OCI-M1 (cell line): ENCODE results near the gene TICRR.
"Not testable (repeated sequence)": the region's sequence is repeated elsewhere in the genome, so short reads cannot be mapped to it uniquely, and the experiment has no call there.

ENCODE experiments used
- DNase-seq: peaks from one replicate; lab custom pipeline; 2025; lab: John Stamatoyannopoulos, UW

The TICRR gene

GRCh38 chr15:89566181-89566580, 9.1 kb upstream of the TICRR start:
- DNase-seq = no peak

- DNase-seq = no peak
Measured at GRCh38 chr15:89566621-89567294, 8.5 kb upstream of the TICRR start.

- DNase-seq = no peak
Measured at GRCh38 chr15:89569090-89569745, 6.1 kb upstream of the TICRR start.

GRCh38 chr15:89575656-89576416, 567 bp downstream of the TICRR start:
- peak; percentile 50 for DNase-seq

- DNase-seq = peak; percentile 30
Measured at GRCh38 chr15:89576417-89576773, 1.1 kb downstream of the TICRR start.

GRCh38 chr15:89577776-89578115, 2.5 kb downstream of the TICRR start:
- DNase-seq = no peak

- DNase-seq = no peak
Measured at GRCh38 chr15:89578146-89578545, 2.9 kb downstream of the TICRR start.

- not testable (repeated sequence) for DNase-seq
Measured at GRCh38 chr15:89580747-89581146, 5.5 kb downstream of the TICRR start.

- no peak for DNase-seq
Measured at GRCh38 chr15:89586651-89587050, 11.4 kb downstream of the TICRR start.

GRCh38 chr15:89587955-89588354, 12.7 kb downstream of the TICRR start:
- DNase-seq = no peak

- DNase-seq = no peak
Measured at GRCh38 chr15:89591834-89592233, 16.6 kb downstream of the TICRR start.

GRCh38 chr15:89593018-89593417, 17.7 kb downstream of the TICRR start:
- no peak for DNase-seq

- DNase-seq = no peak
Measured at GRCh38 chr15:89599021-89599420, 23.8 kb downstream of the TICRR start.

GRCh38 chr15:89611317-89611716, 36.0 kb downstream of the TICRR start:
- DNase-seq = no peak

GRCh38 chr15:89613031-89613430, 37.8 kb downstream of the TICRR start:
- DNase-seq = no peak

- no peak for DNase-seq
Measured at GRCh38 chr15:89614164-89614563, 38.9 kb downstream of the TICRR start.

- DNase-seq = no peak
Measured at GRCh38 chr15:89615135-89615534, 39.9 kb downstream of the TICRR start.

- no peak for DNase-seq
Measured at GRCh38 chr15:89616228-89616627, 41.0 kb downstream of the TICRR start.

- DNase-seq = no peak
Measured at GRCh38 chr15:89621547-89621946, 46.3 kb downstream of the TICRR start.

GRCh38 chr15:89623165-89623564, 47.9 kb downstream of the TICRR start:
- no peak for DNase-seq

- DNase-seq = no peak
Measured at GRCh38 chr15:89625716-89626115, 50.4 kb downstream of the TICRR start.

GRCh38 chr15:89627256-89627970, 52.1 kb downstream of the TICRR start:
- no peak for DNase-seq

GRCh38 chr15:89628301-89628700, 53.0 kb downstream of the TICRR start:
- DNase-seq = no peak
